Myometrial cell (primary cell): ENCODE data around the gene ACHE. TPM values are rescaled to one million over a fixed set of nuclear protein-coding genes. Genes with fewer than 3 reads are reported as not detected.

Experiments
- total RNA-seq: library from RNA; depleted of rRNA; stranded (reverse); fragments of >200 nt; gene quantifications from 2 replicates; pipeline ENCODE4 v1.2.3, GENCODE V29; 2015

The ACHE gene
- not detected in 2 replicates for total RNA-seq

GRCh38 chr7:100895701-100895955 is at the start of gene ACHE:
Gene ACHE (minus strand): TSS chr7:100895888. CDS start chr7:100894232, 1,656 bp downstream.

DNA sequence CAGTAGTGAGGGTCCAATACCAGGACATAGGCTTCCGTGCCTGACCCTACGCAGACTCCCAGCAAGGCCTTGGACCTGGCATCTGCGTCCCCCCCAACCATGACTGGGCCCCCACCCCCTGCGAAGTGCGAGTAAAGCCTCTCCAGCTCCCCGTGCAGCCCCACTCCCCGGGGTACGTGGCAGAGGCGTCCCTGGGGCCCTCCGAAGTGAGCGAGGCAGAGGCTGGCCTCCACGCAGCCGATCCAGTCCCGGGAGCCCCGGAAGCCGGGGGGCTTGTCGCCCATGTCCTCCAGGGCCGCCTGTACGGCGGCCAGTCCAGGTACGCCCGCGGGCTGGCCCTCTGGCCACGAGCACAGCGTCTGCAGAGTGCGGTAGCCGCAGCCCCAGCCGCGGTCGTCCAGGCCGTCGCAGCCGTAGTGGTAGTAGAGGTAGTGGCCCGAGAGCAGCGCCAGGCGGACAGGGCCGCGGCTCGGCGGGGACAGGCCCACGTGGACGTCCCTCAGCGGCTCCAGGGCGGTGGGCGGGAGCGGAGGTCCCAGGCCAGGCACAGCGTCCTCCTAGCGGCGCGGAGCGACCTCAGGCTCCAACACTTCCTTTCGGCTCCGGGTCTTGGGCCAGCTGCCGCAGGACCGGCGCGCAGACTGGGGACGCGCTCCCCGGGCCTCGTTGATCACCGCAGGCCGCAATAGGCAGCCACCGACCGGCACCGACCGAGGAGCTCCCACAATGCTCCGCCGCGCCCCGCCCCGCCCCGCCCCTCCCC is 6.5 kb downstream of the ACHE start, which contains the start of gene UFSP1:
UFSP1 (minus strand) TSS at position 728 of the 763 bp plus-strand sequence; CDS start at position 284, 444 bp downstream.

DNA sequence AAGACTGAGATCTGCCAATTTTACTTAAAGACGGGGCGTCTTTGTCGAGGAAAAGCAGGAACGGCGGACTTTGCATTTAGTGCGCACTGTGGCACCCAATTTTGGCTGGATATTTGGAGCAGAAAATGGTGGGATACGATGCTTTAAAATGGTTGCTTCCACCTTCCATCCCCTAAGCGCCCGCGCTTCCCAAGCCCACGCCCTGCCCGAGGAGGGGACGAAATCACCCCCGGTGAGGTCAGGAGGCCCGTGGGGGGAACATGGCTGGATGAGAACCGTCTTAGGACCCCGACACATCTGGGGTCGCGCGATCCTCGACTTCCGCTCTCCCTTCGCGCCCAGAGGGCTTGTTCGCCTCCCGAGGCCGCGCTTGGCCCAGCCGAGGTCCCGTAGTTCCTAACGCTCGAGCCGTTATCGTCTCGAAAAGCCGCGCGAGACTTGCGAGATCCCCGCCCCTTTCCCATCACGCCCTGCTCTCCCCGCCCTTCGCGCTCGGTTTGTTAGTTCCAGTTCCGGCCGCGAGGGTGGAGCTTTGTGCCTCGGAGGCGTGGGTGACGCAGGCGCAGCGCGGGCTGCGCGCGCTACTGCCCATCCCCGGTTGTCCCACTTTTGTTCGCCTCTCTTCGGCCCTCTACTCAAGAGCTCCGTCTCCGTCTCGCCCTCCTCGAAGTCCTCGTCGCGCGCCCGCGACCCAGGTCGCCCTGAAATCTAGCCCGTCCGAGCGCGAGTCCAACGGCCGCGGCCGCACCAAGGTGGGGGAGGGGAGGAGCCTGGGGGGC is 20.9 kb downstream of the ACHE start, which contains the start of gene SRRT:
SRRT (plus strand) TSS at position 527 of the 779 bp plus-strand sequence. CDS start 488 bp downstream, outside the sequence.

DNA sequence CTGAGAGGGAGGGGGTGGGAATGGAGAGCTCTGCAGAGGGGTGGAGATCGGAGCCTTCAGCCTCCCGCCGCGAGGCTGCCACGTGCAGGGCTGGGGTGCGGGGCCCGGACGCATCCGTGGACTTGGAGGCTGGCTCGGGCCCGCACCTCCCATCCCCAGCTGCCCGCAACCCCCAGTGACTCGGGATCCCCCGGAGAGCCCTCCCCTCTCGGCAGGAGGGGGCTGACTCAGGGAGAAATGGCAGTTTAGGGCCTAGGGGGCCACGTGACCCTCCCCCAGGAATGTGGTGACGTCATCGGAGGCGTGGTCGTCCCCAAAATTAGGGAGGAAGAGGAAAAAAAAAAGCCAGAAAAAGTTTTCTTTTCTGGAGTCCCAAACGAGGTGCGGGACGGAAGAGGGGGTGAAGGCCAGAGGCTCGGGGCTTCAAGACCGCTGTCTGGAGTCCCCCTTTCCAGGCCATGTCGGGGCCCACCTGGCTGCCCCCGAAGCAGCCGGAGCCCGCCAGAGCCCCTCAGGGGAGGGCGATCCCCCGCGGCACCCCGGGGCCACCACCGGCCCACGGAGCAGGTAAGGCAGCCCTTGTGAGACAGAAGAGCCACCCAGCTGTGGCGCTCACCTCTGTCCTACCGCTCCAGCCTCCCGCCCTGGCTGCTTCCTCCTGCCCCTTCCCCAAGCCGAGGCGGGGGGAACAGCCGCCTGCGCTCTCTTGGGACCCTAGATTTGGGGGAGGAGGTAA is 28.5 kb downstream of the ACHE start, which contains the start of gene TRIP6:
TRIP6 (plus strand) TSS at position 348 of the 736 bp plus-strand sequence; CDS start at position 459, 111 bp downstream.

GRCh38 chr7:100852048-100852872 is 43.4 kb downstream of the ACHE start, which contains the start of gene SLC12A9:
Gene SLC12A9 (plus strand): TSS chr7:100852713. CDS start chr7:100854198, 1,485 bp downstream.

Other genes starting within 250 kb of the ACHE start
- not detected in 2 replicates for gene ACTL6B, start 239.4 kb downstream of the ACHE start, total RNA-seq
- 294 and 391 TPM in 2 replicates for gene GNB2, start 222.1 kb downstream of the ACHE start, total RNA-seq
- 10.1 TPM in 2 replicates for gene GIGYF1, start 201.6 kb downstream of the ACHE start, total RNA-seq
- gene POP7, start 189.8 kb downstream of the ACHE start, total RNA-seq, result 43.2 and 51.6 TPM in 2 replicates
- not detected in 2 replicates for gene EPO, start 175.4 kb downstream of the ACHE start, total RNA-seq
- gene ZAN, start 162.3 kb downstream of the ACHE start, total RNA-seq, result not detected in 2 replicates
- gene EPHB4, start 68.4 kb downstream of the ACHE start, total RNA-seq, result 33.1 and 53.0 TPM in 2 replicates
- 17.2 and 25.7 TPM in 2 replicates for gene SLC12A9, start 43.2 kb downstream of the ACHE start, total RNA-seq
- gene TRIP6, start 28.5 kb downstream of the ACHE start, total RNA-seq, result 140 and 172 TPM in 2 replicates
- 60.1 and 105 TPM in 2 replicates for gene SRRT, start 20.8 kb downstream of the ACHE start, total RNA-seq
- 11.2 and 14.7 TPM in 2 replicates for gene UFSP1, start 6.2 kb downstream of the ACHE start, total RNA-seq
- gene MUC3A, start 53.6 kb upstream of the ACHE start, total RNA-seq, result not detected in 2 replicates
- gene MUC12, start 73.7 kb upstream of the ACHE start, total RNA-seq, result 5.5 and 11.2 TPM in 2 replicates
- not detected in 2 replicates for gene MUC17, start 124.2 kb upstream of the ACHE start, total RNA-seq
- 9.2 and 11.2 TPM in 2 replicates for gene TRIM56, start 189.6 kb upstream of the ACHE start, total RNA-seq
- gene SERPINE1, start 231.2 kb upstream of the ACHE start, total RNA-seq, result 1,908 and 2,020 TPM in 2 replicates